Stimulated activated CD4-positive, alpha-beta T cell treated with anti-CD3 and anti-CD28 coated beads, Interleukin-1b, Interleukin-23, amount 100 ng/mL, for 4 hours (primary cell): ENCODE data around the gene PRTFDC1.
A peak's percentile ranks its signal among the peaks of the same experiment; 100 is the strongest.
"Not testable (repeated sequence)": the region's sequence is repeated elsewhere in the genome, so short reads cannot be mapped to it uniquely, and the experiment has no call there.

Source experiments
- DNase-seq, 2 donors: peaks; one replicate each; pipeline ENCODE4 v3.0.0-alpha.2; 2020; ENCODE audit warnings: low read depth in 2 of 2

The PRTFDC1 gene

DNA sequence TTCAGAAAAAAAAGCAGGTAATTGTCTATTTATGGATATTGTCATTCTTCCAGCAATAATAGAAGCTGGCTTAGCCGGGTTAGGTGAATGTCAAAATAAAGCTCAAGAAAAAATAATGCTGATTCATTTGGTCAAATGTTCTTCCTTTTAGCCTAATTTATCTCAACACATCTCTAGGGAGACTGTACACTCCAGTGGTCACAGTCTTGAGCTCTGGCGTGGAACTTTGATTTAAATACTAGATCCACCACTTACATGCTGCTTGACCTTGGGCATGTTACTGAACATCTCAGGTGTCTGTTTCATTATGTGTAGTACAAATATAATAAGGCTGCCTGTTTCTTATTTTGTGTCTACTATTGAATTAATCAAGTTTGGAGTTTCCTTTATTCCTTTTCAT lies 22.0 kb downstream of the PRTFDC1 start:
- DNase-seq: no peak

DNA sequence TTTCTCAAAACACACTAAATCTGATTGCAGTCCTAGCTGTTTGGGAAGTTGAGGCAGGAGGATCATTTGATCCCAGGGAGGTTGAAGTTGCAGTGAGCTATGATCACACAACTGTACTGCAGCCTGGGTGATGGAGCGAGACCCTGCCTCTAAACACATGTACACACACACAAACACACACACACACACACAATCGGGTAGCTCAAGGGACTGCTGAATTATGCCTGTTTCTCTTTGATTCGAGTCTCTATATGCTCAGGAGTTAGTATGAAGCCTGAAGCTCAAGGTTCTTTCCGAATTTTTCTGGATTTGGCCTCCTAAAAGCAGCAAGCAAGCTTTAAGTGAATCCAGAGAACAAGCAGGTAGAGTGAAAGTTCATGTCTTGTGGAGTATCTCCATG lies 22.5 kb downstream of the PRTFDC1 start:
- no peak for DNase-seq

DNA sequence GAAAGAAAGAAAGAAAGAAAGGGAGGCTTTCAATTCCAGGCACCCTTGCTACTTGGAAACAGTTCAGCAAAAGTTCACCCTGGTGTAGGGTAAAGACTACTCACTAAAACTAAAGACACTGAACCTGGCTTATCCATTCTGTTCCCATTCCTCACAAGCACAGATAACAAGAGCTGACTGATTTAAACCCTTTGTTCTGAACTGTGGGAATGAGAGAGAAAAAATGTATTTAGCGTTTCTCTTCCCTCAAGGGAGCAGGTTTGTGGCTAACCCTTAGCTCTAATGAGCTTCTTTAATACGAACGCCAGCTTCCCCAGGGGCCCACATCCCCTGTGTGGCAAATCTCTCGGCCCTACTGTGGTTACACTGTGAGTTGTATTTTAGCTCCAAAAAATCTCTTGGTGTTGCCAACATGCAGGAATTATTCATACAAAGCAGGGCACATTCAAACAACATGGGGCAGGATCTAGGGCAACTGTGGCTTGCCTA lies 23.3 kb downstream of the PRTFDC1 start:
- DNase-seq: no peak

DNA sequence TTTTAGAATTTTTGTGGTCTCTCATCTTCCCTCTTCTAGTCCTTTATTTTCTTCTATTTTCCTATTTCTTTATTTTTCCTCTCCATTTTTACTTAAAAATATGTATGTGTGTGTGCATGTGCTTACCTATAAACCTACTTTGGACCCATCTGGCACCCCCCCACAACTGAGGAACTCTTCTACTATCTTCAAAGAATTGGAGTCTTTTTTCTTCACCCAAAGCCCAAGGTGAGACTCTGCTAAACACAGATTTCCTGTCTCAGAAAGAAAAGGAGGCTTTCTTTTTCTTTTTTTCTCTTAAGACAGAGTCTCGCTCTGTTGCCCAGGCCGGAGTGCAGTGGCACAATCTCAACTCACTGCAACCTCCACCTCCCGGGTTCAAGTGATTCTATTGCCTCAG lies 24.2 kb downstream of the PRTFDC1 start:
- DNase-seq: no peak

DNA sequence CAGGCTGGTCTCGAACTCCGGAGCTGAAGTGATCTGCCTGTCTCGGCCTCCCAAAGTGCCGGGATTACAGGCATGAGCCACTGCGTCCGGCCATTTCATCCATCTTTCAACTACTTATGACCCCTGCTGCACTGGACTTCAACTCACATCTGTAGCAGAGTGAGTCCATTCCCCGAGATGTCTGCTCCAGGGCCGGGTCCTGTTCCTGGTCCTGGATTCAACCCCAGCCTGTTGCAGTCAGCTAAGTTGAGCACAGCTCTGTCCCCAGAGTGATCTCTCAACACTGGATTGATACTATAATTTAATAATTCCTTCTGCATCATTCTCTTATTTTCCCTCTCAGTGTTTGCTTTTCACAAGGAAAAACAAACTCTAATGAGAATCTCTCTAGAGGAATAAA lies 25.8 kb downstream of the PRTFDC1 start:
- no peak for DNase-seq

DNA sequence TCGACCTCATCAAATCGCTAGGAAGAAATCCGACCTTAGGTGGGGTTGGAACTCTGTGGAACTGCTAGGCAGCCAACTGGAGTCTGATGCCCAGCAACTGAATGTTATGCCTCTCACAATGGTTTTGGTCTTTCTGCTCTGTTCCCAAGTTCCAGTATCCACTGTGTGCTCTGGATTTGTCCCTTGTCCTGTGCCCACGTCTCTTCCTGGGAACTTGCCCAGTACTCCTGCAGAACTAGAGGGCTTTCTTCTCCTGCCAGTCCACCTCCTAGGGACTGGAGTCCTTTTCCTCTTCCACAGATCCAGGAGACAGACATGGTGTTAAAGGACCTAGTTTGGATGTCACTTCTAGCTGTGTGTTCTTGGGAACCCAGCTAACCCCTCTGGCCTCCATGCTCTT lies 26.6 kb downstream of the PRTFDC1 start:
- no peak for DNase-seq

DNA sequence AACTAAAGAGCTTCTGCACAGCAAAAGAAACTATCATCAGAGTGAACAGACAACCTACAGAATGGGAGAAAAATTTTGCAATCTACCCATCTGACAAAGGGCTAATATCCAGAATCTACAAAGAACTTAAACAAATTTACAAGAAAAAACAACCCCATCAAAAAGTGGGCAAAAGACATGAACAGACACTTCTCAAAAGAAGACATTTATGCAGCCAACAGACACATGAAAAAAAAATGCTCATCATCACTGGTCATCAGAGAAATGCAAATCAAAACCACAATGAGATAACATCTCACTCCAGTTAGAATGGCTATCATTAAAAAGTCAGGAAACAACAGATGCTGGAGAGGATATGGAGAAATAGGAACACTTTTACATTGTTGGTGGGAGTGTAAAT lies 27.9 kb downstream of the PRTFDC1 start:
- DNase-seq: not testable (repeated sequence)

DNA sequence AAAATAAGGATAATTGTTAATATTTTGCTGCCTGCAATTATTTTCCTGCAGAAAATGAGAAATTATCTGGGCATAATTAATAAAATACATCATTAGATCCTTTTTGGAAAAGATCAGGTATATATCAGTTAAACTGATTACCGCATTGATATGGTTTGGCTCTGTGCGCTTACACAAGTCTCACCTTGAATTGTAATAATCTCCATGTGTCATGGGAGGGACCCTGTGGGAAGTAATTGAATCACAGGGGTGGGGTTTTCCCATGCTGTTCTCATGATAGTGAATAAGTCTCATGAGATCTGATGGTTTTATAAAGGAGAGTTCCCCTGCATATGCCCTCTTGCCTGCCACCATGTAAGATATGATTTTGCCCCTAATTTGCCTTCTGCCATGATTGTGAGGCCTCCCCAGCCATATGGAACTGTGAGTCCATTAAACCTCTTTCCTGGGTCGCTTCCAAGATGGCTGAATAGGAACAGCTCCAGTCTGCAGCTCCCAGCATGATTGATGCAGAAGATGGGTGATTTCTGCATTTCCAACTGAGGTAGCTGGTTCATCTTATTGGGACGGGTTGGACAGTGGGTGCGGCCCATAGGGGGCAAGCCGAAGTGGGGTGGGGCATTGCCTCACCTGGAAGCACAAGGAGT lies 30.1 kb downstream of the PRTFDC1 start:
- not testable (repeated sequence) for DNase-seq

DNA sequence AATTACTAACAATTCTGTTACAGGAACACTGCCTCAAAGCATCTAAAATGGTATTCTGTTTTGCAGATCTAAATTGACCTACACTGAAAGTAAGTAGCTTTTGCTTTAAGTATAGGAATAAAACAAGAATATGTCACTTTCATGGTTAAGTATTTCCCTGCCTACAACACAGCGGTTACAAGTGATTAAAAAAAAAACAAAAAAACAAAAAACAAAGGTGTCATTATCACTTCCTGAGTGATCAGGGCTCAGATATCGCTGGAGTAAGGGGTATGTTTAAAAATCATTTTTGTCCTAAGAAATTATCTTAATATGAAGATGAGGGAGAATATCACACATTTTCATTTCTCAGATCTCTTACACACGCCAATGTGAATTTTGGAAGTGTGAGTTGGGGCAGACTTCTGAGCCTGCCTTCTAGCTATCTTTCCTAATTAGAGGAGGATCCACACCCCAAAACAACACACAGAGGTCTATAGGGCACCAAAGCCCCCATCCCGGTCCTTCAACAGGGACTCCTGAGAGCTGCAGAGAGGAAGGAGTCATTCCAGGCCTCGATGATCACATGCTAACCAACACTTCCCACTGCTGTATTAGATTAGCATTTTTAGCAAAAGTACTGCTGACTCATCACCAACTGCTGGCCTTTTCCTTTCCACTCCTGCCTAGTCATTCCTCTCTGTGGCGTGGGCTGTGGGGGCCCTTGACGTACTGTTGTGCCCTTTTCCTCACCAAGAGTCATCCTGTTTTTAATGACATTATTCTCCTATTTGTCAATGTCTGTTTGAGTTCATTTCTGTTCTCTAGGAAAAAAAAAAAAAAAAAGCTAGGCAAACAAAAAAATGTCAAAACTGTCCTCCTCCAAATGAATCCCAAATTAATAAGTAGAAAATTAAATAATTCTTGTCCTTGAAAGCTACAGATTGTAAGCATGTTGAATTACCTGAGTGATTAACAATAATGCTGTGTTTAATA lies 31.2 kb downstream of the PRTFDC1 start:
- peak; percentile 27 to 34 for DNase-seq

DNA sequence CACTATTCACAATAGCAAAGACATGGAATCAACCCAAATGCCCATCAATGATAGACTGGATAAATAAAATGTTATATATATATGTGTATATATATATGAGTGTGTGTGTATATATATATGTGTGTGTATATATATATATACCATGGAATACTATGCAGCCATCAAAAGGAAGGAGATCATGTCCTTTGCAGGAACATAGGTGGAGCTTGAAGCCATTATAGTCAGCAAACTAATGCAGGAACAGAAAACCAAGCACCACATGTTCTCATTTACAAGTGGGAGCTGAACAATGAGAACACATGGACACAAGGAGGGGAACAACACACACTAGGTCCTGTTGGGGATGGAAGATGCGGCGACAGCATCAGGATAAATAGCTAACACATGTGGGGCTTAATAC lies 32.2 kb downstream of the PRTFDC1 start:
- DNase-seq: not testable (repeated sequence)

DNA sequence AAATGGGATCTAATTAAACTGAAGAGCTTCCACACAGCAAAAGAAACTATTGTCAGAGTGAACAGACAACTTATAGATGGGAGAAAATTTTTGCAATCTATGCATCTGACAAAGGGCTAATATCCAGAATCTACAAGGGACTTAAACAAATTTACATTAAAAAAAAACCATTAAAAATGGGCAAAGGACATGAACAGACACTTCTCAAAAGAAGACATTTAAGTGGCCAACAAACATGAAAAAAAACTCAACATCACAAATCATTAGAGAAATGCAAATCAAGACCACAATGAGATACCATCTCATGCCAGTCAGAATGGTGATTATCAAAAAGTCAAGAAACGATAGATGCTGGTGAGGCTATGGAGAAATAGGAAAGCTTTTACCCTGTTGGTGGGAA lies 32.8 kb downstream of the PRTFDC1 start:
- not testable (repeated sequence) for DNase-seq

DNA sequence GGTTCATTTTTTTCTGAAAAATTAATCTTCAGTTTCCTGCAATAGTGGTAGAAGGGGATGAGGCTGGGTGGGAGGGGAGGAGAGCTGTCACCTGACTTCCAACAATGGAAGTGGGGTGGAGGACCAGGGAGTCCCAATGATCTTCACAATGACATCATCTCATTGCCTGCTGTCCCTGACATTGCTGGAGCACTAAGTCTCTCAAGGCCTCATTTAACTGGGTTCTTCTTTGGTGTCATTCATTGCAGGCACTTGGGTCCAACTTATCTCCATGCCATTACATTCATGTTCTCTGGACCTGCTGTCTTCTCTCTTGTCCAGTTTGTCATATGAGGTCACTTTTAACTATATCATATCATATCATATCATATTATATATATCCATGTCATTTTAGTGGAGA lies 34.4 kb downstream of the PRTFDC1 start:
- DNase-seq: no peak

DNA sequence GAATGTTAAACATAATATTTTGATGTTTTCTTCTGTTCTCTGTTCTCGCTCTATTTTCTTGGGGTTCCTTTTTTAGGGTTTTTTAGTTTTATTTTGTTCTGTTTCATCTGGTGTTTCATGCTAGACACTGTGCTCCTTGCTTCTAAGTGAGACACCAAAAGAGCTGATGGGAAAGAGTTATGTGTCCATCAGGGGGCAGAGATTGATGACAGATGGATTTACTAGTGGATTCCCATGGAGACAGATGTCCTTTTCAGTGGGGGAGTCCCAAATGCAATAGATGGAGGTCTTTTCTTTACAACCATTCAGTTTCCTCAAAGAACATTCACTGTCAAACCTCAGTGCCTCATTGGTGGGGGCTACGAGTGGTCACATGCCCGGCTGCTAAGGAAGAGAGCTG lies 34.9 kb downstream of the PRTFDC1 start:
- DNase-seq: no peak

DNA sequence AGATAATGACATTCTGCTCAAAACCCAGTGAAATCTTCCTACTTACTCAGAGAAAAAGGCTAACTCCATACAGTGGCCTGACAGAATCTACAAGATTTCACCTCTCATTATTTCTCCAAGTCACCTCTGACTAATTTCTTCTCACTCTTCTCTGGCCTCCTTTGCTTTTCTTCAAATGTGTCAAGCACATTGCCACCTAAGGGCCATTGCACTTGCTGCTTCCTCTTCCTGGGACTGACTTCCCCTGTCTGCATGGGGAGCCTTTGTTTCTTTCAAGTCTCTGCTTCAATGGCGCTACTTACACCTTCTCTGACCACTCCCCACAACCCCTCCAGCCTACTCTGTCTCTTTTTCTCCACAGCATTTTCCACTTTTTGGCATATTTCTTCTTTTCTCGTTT lies 36.0 kb downstream of the PRTFDC1 start:
- no peak for DNase-seq

DNA sequence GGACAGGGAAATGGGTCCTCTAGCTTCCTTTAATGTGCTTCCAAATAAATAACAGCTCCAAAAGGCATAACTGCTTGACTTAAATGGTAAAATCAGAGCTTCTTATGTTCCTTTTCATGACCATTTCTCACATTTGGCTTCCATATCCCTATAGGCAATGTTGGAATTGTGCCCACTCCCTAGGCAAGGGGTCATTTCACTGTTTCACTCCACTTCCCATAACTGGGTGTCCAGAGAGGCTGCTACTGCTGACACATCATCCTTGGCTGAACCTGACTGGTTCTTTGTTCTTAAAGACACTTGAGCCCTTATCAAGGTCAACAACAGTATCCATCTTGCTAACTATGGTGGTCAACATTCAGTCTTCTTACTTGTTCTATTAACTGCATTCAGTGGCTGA lies 37.1 kb downstream of the PRTFDC1 start:
- DNase-seq: no peak

DNA sequence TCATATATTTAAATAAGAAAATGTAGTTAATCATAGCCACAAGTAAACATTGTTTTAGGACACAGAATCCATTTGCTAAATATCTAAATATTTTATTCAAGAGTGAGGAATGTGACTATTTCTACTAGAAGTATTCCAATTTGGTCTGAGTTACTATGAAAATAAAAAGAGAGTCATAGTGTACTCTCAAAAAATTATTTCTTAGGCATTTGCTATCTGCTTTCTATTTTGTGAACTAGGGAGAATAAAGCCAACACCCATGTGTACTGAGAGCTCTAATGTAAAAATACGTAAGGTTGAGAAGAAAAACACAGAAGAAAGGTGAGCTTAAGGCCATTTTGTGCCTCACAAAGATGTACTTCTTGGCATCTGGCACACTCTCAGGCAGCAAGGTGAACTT lies 38.3 kb downstream of the PRTFDC1 start:
- no peak for DNase-seq

DNA sequence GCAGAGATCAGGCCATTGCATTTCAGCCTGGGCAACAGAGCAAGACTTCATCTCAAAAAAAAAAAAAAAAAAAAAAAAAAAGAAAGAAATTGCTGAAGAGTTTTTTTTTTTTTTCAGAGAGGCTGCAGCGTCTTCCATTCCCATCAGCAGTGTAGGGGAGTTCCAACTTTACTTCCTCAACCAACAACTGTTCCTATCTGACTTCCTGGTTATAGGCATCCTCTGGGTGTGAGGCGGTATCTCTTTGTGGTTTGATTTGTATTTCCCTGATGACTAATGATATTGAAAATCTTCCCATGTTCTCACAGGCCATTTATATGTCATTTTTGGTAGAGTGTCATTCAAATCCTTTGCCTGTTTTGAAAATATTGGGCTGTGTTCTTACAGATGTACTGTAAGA lies 40.2 kb downstream of the PRTFDC1 start:
- no peak for DNase-seq

DNA sequence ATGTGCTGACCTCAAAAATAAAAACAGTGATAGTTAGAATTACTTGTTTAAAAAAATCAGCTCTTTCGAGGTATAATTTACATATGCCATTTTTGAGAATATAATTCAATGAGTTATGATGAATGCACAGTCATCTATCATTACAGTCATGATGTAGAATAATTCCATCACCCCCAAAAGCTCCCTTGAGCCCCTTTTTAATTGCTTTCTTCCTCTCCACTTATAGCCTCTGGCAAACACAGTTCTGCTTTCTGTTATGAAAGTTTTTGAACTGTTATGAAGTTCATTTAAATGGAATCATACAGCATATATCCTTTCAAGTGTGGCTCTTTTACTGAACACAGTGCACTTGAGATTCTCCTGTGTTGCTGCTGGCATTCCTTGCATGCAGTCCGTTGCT lies 41.4 kb downstream of the PRTFDC1 start:
- no peak for DNase-seq

DNA sequence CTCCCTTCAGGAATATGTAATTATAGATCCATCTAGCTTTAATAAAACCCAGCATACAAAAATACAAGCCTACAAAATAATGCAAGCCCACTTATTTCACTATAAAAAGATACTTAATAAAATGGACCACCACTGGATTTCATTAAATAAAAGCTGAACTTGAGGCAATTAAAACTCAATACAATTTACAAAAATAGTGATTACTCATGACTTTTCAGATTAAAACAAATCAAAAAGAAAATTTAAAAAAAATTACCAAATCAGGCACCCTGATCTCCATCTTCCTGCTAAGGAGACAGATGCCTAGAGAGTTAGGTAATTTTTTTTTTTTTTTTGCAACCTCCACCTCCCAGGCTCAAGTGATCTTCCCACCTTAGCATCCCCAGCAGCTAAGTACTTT lies 41.8 kb downstream of the PRTFDC1 start:
- no peak for DNase-seq

DNA sequence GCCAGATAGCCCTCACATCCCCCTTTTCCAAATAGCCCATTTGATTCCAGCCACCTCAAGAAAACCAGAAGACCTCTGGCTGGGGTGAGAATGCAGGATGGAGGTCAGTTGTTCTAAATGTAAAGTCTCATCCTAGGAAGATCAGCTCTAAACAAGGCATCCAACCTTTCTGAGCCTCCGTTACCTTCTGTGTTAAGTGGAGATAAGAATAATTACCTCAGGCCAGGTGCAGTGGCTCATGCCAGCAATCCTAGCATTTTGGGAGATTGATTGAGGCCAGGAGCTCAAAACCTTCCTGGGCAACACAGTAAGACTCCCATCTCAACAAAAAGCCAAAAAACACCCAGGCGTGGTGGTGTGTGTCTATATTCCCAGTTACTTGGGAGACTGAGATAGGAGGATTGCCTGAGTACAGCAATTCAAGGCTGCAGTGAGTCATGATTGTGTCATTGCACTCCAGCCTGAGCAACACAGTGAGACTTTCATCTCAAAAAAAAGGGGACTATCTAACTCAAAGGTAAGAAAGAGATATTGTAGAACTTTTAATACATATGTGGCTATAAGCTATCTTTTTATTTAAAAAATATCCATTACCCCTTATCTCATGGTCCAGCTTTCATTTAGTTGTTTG lies 43.5 kb downstream of the PRTFDC1 start:
- DNase-seq: no peak

DNA sequence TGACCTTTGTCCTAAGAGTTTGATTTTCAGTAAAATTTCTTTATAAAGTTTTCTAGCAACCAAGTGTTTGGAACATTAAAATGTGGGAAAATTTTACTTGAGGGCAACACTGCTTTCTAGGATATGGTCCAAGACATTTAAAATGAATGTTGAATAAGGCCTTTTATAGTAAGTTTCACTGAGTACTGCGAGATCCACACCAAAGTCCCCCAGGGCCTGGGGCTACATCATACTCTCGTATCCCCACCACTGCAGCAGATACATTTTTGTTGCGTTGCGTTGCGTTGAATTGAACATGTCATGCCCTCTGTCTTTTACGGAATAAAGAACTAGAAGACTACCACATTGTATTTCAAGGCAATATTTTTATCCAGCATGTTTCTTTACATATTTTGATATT lies 44.5 kb downstream of the PRTFDC1 start:
- no peak for DNase-seq

DNA sequence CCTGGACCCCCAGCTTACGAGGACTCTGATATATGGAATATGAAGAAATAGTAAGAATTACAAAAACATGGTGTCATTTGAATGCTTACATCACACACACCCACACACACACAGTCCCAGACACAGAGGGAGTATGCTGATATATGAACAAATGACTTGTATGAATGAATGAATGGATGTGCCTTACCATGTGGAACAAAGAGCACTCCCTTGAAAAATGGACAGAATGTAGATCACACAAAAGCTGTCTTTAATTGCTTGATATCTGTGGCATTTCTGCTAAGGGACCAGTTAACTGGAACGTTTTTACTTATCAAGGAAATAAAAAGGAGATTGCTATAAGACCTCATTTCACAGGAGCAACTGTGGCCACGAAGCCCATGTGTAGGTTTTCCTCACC lies 46.0 kb downstream of the PRTFDC1 start:
- DNase-seq: no peak

DNA sequence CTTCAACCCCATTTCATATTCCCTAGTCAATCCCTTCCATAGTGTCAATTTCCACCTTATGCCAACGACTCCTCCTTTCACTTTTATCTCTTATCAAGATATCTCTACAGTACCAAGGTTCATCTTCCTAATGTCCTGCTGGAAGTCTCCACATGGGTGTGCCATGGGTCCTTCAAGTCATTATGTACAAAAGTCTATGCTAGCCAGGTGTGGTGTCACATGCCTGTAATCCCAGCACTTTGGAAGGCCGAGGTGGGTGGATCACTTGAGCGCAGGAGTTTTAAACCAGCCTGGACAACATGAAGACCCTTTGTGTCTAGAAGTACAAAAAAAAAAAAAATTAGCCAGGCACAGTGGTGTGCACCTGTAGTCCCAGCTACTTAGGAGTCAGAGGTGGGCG lies 47.6 kb downstream of the PRTFDC1 start:
- no peak for DNase-seq
